T-helper 1 cell treated with Interleukin-12 subunit alpha and Interleukin-12 subunit beta and Interleukin-4 antibody, amounts not matched to agents 30 μg/mL and 1 μg/mL, for 36 hours (primary cell): Measurements from ENCODE around the gene TSPAN12.
A peak's percentile ranks its signal among the peaks of the same experiment; 100 is the strongest.

ENCODE experiments used
- H3K27ac Mint-ChIP-seq: one replicate; pipeline ENCODE4 v1.8.0; 2021; ENCODE audit warnings: mild to moderate bottlenecking, mixed read lengths
- H3K27me3 Mint-ChIP-seq: one replicate; pipeline ENCODE4 v1.8.0; 2021; ENCODE audit warnings: low read depth, mixed read lengths
- H3K36me3 Mint-ChIP-seq: one replicate; pipeline ENCODE4 v1.8.0; 2021; ENCODE audit warnings: low read depth, mixed read lengths
- H3K4me1 Mint-ChIP-seq: one replicate; pipeline ENCODE4 v1.8.0; 2021; ENCODE audit warnings: low read depth, mixed read lengths
- H3K4me3 Mint-ChIP-seq: one replicate; pipeline ENCODE4 v1.8.0; 2021; ENCODE audit warnings: mild to moderate bottlenecking, moderate library complexity, mixed read lengths
- H3K9me3 Mint-ChIP-seq: one replicate; pipeline ENCODE4 v1.8.0; 2021; ENCODE audit warnings: mixed read lengths

The TSPAN12 gene

DNA sequence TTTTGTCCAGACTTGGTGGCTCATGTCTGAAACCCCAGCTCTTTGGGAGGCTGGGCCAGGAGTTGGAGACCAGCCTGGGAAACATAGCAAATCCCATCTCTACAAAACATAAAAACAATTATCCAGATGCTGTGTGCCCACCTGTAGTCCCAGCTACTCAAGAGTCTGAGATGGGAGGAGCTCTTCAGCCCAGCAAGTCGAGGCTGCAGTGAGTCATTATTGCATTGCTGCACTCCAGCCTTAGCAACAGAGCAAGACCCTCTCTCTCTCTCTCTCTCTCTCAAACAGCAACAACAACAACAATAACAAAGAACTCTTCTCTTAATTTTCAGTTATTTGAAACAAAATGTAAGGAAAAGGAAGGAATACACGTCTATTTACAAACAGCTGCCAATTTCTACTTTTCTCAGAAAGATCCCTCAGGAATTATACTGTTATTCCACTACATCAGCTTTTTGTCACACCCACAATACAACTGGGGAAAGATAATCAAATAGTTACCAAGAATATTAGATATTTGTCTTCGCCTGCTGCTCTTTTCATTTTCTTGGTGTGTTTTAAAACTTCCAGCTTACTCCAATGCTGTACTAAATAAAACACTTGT is 5.1 kb upstream of the TSPAN12 start:
- H3K27ac Mint-ChIP-seq: no peak overlapping the region
- H3K4me3 Mint-ChIP-seq: no peak overlapping the region
- no peaks in the 10 kb centered on the region for H3K36me3 Mint-ChIP-seq
- H3K9me3 Mint-ChIP-seq: no peaks in the 10 kb centered on the region
- peaks cover under 1% of the 10 kb centered on the region for H3K4me1 Mint-ChIP-seq
- H3K27me3 Mint-ChIP-seq: peaks cover 39% of the 10 kb centered on the region

DNA sequence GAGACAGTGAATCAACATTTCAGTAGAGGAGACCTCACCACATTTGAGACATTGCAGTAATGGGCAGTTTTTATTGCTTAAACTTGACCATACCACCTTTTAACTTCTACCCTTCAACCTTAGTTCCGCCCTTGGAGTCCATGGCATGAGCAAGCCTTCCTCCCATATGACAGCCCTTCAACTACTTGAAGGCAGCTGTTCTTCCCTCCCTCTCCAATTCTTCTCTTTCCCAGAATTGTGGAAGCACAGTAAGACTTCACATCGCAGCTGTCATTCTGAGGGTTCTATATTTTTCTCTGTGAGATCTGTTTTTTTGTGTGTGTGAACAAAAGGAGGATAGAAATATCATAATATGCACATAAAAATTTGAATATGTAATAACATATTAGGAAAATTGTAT is 2.2 kb upstream of the TSPAN12 start:
- Mint-ChIP-seq H3K4me3 (no peak overlapping the region), H3K9me3 (no peaks in the 10 kb centered on the region), H3K27me3 (peaks cover 58% of the 10 kb centered on the region), H3K4me1 (peaks cover 12% of the 10 kb centered on the region), H3K36me3 (peaks cover 2% of the 10 kb centered on the region), H3K27ac (no peak overlapping the region)

DNA sequence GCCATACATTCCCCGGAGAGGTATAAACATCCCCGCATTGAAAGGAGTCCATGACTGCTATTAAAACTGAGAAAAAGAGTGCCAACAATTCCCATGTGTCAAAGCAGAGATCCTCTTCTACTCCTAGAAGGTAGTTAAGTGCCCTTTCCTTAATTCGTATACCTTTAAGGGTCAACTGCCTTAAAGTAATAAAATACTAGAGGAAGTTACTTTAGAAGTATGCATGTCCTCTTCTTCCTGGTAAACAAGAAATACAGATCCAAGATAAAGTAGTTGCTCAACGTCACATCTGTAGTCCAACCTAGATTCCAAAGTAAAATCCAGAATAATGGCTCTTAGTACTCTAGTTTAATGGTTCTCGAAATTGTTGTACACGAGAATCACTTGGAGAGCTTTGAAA is 1.5 kb upstream of the TSPAN12 start:
- no peak overlapping the region for H3K4me3 Mint-ChIP-seq
- no peak overlapping the region for H3K27ac Mint-ChIP-seq
- H3K27me3 Mint-ChIP-seq: peaks cover 65% of the 10 kb centered on the region
- H3K36me3 Mint-ChIP-seq: peaks cover 2% of the 10 kb centered on the region
- H3K9me3 Mint-ChIP-seq: no peaks in the 10 kb centered on the region
- H3K4me1 Mint-ChIP-seq: peaks cover 12% of the 10 kb centered on the region

DNA sequence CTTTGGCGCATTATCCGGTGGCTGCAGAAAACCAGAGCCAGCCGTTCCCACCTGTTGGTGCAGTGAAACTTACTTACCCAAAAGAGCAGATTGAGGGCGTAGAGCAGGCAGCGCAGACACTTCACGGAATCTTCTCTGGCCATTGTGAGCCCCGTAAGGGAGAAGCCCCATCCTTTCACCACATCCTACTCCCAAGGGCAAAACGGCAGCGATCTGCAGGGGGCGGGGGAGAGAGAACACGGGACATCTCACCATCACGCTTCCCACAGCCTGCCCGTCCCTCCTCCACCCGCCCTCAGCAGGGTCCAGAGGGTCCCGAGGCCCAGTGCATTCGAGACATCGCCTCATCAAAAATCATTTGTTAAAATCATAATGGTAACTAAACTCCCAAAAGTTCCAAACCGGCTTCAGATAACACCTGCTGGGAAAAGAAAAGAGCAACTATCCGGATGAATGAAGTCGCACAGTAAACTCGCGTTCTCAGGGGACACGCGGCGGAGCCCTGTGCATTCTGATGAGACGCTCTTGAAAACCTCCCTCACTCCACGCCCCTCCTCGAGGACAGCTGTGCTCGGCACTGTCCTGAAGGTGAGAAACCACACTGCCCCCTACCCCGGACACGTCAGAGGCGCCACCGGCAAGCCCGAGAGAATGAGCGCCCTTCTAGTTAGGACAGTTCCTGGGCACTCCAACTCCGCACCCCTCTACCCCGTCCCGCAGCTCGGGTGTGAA is 1.2 kb downstream of the TSPAN12 start:
- peak overlapping the region; percentile 78 for H3K4me3 Mint-ChIP-seq
- peaks cover 2% of the 10 kb centered on the region for H3K36me3 Mint-ChIP-seq
- H3K4me1 Mint-ChIP-seq: peaks cover 12% of the 10 kb centered on the region
- peaks cover 65% of the 10 kb centered on the region for H3K27me3 Mint-ChIP-seq
- H3K27ac Mint-ChIP-seq: no peak overlapping the region
- no peaks in the 10 kb centered on the region for H3K9me3 Mint-ChIP-seq

DNA sequence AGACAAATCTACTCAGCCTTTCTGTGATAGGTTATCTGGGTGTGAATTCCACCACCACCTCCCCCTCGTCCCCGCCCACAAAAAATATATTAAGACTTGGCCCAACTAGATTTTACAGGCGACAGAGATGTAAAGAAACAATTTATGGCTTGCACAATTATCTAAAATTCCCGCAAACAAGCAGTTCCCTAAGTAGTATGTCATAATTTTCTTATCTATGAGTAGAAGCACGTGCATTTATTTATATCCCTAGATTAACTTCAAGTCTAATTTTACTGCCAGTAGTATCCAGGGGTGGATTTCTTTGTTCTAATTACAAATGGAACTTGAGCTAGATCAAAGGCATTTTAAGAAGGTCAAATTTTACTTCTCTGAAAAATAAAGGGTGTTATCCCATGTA is 1.7 kb downstream of the TSPAN12 start:
- Mint-ChIP-seq H3K9me3 (no peaks in the 10 kb centered on the region), H3K4me3 (peak overlapping the region; percentile 78), H3K36me3 (peaks cover 2% of the 10 kb centered on the region), H3K27me3 (peaks cover 65% of the 10 kb centered on the region), H3K27ac (no peak overlapping the region), H3K4me1 (peaks cover 12% of the 10 kb centered on the region)

DNA sequence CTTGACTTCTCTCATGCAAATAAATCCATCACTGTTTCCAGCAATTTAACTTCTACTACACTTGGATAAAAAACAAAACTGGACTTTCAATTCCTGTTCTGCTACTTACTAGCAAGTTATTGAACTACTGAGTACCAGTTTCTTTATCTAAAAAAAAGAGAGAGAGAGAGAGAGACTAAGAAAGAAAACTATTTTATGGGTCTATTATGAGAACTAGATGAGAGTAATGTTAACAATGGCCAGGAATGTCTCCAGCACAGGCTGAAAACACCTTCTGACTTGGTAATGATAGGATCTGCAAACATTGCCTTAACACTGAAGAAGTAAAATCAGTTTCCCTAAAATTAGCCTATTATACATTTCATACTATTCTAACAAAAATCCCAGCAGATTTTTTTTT is 5.2 kb downstream of the TSPAN12 start:
- H3K27ac Mint-ChIP-seq: no peak overlapping the region
- H3K27me3 Mint-ChIP-seq: peaks cover 43% of the 10 kb centered on the region
- no peak overlapping the region for H3K4me3 Mint-ChIP-seq
- H3K9me3 Mint-ChIP-seq: no peaks in the 10 kb centered on the region
- peaks cover 11% of the 10 kb centered on the region for H3K4me1 Mint-ChIP-seq
- H3K36me3 Mint-ChIP-seq: peaks cover 2% of the 10 kb centered on the region

DNA sequence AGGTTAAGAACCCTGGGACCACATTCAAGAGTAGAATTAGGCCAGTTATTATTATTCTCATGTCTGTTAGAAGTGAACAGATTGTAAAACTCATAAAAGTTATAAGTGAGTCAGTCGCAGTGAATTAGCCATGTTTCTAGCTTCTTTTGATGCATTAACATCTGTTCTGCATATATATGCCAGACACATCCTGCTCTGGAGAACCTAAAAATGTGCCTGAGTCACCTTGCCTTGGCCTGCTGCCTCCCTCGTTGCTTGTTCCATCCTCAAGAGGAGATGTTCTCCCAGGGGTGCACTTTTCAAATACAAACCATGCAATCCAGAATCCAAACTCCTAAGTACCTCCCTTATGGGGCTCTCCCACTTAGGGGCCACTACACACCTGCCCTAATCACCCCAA is 14.8 kb downstream of the TSPAN12 start:
- no peaks in the 10 kb centered on the region for H3K27me3 Mint-ChIP-seq
- no peaks in the 10 kb centered on the region for H3K4me1 Mint-ChIP-seq
- H3K9me3 Mint-ChIP-seq: no peaks in the 10 kb centered on the region
- H3K27ac Mint-ChIP-seq: no peak overlapping the region
- no peaks in the 10 kb centered on the region for H3K36me3 Mint-ChIP-seq
- H3K4me3 Mint-ChIP-seq: no peak overlapping the region

DNA sequence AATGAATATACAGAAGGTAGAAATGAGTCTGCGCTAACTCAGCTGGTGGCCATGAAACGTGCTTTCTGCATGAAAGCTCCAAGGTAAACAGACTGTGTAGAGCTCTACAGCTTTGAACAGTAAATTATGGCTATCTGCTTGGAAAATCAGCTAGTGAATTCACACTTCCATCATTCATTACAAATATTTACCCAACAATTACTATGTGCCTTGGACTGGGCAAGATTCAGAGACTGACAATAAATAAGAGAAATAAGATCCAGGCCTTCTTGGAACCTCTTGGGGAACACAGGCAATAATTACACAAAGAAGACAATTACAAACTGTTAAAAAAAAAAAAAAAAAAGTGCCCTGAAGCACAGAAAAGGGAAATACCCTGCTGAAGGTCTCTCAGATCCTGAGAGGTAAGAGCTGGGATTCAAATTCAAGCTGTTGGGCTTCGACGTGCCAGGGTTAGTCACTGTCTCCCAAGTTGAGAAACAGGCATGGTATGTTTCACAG is 15.8 kb downstream of the TSPAN12 start:
- Mint-ChIP-seq H3K27me3 (no peaks in the 10 kb centered on the region), H3K27ac (no peak overlapping the region), H3K9me3 (no peaks in the 10 kb centered on the region), H3K36me3 (no peaks in the 10 kb centered on the region), H3K4me1 (no peaks in the 10 kb centered on the region), H3K4me3 (no peak overlapping the region)

DNA sequence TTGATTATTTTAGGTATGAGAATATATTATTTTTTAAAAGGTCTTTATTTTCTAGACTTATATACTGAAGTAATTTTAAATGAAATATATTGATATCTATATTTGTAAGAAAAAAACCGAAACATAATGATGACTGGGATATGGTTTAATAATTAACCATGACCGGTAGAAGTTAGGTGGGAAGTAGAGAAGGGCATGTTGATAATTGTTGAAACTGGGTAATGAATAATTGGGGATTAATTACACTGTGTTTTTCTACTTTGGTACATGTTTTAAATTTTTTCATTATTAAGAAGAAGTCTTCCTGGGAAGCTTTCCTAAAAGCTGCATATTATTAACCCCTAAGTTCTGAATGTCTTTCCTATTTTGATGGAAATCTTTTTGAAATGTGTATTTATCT is 16.3 kb downstream of the TSPAN12 start:
- H3K36me3 Mint-ChIP-seq: no peaks in the 10 kb centered on the region
- no peaks in the 10 kb centered on the region for H3K27me3 Mint-ChIP-seq
- no peak overlapping the region for H3K27ac Mint-ChIP-seq
- H3K4me3 Mint-ChIP-seq: no peak overlapping the region
- H3K9me3 Mint-ChIP-seq: no peaks in the 10 kb centered on the region
- H3K4me1 Mint-ChIP-seq: no peaks in the 10 kb centered on the region

DNA sequence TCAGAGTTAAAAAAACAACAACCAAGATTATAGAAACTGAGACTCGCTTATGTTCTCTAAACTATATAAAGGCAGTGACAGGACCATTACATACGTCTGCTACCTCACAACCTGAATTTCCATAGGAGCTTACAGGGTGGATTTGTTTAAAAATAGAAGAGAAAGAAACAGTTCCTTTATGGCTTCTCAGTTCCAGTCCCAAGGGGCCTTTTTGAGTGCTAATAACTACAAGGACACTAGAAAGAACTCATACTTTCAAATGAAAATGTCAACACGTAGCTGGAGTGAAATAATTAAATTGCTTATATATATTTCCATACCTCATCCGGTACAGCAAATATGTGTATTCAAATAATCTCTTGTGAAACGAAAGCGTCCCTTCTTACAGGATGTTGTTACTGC is 19.7 kb downstream of the TSPAN12 start:
- no peaks in the 10 kb centered on the region for H3K4me1 Mint-ChIP-seq

DNA sequence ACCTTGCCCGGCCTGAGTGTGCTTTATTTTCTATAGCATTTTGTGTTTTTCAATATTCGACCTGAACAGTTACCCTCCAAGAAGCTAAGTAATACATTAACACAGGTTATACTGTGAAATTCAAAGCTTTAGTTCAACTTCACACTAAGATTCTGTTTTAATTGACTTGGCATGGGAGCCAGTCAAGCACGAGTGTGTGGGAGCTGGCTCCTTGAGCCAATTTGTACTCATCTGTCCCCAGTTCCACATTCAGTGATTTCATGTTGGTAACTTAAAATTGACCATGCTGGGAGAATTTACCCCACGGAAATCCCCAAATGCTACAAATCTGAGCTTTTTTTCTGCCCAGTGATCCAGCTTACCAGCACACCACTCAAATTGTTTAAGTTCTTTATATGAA is 20.3 kb downstream of the TSPAN12 start:
- Mint-ChIP-seq H3K36me3 (no peaks in the 10 kb centered on the region), H3K27me3 (no peaks in the 10 kb centered on the region), H3K27ac (no peak overlapping the region), H3K4me3 (no peak overlapping the region), H3K9me3 (no peaks in the 10 kb centered on the region), H3K4me1 (no peaks in the 10 kb centered on the region)

More for the DNA sequence above, 19.7 kb downstream of the TSPAN12 start:
- no peak overlapping the region for H3K4me3 Mint-ChIP-seq
- no peaks in the 10 kb centered on the region for H3K27me3 Mint-ChIP-seq
- H3K9me3 Mint-ChIP-seq: no peaks in the 10 kb centered on the region
- no peak overlapping the region for H3K27ac Mint-ChIP-seq
- no peaks in the 10 kb centered on the region for H3K36me3 Mint-ChIP-seq

DNA sequence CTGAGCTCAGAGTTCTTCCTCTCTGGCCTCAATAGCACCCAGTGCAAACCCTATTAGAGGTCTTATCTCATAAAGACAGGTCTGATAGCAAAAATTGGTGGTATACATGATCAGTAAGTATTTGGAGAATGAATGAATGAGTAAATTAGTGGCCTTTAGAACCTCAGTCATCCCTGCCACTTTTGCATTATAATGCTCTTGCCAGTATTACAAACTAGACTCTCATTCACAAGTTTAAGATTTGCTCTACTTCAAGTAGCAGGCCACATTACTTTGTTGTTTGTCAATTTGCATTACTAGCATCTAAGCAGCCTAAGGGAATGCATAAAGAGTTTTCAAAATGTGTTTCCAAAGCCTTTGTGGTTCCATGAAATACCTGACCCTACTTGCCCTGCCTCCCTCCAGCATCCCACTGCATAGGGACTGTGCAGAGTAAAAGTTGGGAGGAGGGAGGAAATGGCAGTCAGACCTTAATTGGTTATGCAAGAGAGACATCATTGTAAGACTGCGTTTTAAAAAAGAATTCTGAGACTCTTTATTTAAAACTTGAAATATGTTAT is 21.3 kb downstream of the TSPAN12 start:
- Mint-ChIP-seq H3K27me3 (no peaks in the 10 kb centered on the region), H3K27ac (no peak overlapping the region), H3K36me3 (no peaks in the 10 kb centered on the region), H3K4me1 (no peaks in the 10 kb centered on the region), H3K4me3 (no peak overlapping the region), H3K9me3 (no peaks in the 10 kb centered on the region)

DNA sequence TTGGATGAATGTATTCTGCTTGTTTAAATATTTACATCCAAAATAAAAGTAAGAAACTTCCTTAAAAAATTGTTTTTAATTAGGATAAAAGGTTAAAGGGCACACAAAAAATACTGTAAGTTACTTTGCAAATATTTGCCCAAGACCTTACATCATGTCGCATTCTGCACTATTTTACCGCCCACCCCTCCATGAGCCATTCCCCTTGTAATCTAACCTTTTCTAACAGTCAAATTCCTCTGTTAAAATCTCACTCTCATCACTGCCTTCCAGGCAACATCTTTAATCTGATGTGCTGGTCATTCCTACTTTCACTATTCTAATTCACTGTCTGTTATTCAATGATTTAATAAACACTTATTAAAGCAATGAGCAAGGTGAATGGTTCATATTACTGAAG is 23.2 kb downstream of the TSPAN12 start:
- H3K4me3 Mint-ChIP-seq: no peak overlapping the region
- no peak overlapping the region for H3K27ac Mint-ChIP-seq
- no peaks in the 10 kb centered on the region for H3K4me1 Mint-ChIP-seq
- H3K27me3 Mint-ChIP-seq: peaks cover 4% of the 10 kb centered on the region
- no peaks in the 10 kb centered on the region for H3K9me3 Mint-ChIP-seq
- H3K36me3 Mint-ChIP-seq: no peaks in the 10 kb centered on the region

DNA sequence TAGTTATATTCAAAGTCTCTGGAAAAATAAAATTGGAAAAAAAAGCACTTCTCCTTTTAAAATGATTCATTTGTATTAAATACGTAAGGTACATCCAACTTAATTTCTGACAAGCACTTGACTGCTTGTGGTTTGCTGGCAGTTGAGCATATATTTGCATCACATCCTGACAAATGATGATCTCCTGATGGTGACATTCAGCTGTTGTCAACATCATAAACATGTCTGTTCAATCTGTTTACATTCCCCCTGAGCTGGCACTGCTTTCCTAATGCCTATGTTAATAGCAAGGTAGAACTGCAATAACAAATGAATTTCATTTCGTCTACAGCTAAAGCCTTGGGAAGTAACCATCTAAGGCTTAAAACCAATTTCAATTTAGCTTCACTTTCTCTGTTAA is 24.4 kb downstream of the TSPAN12 start:
- no peaks in the 10 kb centered on the region for H3K4me1 Mint-ChIP-seq
- H3K36me3 Mint-ChIP-seq: no peaks in the 10 kb centered on the region
- H3K27ac Mint-ChIP-seq: no peak overlapping the region
- no peaks in the 10 kb centered on the region for H3K9me3 Mint-ChIP-seq
- H3K4me3 Mint-ChIP-seq: no peak overlapping the region
- H3K27me3 Mint-ChIP-seq: peaks cover 4% of the 10 kb centered on the region

DNA sequence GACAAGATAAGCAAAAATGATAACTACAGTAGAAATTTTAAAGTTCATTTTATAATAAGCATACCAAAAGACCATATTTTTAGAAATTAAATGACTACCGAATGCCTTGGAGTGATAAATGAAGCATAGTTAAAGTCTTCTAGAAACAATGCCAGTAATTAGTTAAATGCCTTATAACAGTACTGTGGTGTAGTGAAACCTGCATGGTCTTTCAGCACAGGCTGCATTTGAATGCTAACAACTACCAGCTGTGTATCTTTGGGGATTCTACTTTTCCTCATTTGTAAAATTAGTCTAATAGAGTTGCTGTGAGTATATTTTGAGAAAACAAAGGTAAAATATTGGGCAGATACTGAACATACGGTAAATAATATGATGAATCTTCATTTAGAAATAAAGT is 25.1 kb downstream of the TSPAN12 start:
- Mint-ChIP-seq H3K4me3 (no peak overlapping the region), H3K4me1 (no peaks in the 10 kb centered on the region), H3K27ac (no peak overlapping the region), H3K9me3 (no peaks in the 10 kb centered on the region), H3K27me3 (peaks cover 4% of the 10 kb centered on the region), H3K36me3 (no peaks in the 10 kb centered on the region)
